COLO829 (cell line): ENCODE data around the gene PSRC1.

Source experiments
- DNase-seq: peaks from one replicate; pipeline ENCODE4 v3.0.0; 2012; ENCODE audit warnings: low spot score

PSRC1 gene

DNA sequence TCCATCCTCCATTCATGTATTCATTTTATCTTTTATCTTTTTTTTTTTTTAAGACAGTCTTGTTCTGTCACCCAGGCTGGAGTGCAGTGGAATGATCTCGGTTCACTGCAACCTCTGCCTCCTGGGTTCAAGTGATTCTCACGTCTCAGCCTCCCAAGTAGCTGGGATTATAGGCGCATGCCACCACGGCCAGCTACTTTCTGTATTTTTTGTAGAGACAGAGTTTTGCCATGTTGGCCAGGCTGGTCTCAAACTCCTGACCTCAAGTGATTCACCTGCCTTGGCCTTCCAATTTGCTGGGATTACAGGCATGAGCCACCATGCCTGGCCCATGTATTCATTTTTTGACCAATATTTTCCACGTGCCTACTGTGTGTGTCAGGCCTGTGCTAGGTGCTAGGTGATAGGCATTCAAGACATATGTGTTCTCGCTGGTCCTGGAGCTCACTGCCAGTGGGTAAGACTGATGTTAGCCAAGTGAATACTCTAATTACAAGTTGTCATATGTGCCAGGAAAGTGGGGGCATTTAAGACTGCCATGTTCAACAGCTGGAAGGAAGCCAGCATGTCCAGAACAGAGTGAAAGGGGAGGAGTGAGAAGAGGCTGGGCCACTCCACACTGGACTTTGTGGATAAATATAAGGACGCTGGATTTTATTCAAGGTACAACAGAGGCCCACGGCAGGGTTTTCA lies 38.9 kb downstream of the PSRC1 start:
- DNase-seq = no peak

DNA sequence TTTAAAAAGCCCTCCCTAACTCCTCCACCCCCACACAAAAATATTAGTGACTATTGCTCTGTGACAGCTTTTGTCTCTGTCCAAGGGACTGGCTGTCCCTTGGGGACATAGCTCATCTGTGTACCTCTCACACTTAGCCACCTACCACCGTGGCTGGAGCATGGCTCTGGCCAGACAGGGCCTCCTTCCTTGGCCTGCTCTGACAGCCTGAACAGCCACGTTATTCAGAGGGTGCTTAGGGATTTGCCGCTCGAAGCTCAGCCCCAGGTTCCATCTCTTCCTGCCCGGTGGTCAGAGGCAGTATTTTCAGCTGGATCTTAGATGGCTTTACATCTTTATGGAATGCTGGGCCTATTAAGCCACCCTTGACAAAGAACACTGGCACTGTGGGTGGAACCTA lies 39.7 kb downstream of the PSRC1 start:
- no peak for DNase-seq

DNA sequence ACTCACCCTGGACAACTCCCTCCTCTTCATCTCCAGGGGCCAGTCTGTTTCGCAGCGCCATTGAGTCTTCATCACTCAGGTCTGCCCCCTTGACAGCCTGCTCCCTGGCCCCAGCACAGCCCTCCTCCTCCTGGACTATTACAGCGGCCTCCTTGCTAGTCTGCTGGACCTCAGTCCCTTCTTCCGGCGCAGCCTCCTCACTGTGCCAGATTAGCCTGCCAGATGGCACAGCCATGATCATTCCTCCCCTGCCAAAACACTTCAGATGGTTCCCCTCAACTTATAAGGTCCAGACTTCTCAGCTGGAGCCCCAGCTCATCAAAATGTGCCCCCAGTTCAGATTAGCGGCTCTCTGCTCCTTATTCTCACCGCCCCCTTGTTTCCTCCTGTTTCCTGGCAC lies 40.6 kb downstream of the PSRC1 start:
- no peak for DNase-seq

DNA sequence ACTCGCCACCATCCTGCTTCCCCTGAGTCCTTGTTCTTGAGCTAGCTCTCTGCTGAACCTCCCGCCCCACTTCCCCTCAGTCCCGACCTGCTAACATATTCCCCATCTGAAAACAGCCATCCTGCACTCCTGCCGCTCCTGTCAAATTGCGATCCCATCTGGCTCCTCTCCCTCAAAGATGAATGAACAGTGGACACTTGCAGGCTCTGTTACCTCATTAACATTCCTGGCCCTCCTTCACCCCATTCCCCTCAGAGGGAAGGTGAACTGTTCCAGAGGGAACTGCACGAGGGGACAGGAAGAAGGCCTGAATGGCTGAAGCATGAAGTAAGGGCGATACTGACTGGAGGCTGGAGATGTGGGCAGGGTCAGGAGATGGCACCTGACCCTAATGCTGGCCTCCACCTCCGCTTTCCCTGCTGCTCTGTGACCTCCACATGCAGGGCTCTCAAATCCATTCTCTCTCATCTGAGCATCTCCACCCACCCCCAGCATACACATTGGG lies 41.1 kb downstream of the PSRC1 start:
- DNase-seq = no peak

DNA sequence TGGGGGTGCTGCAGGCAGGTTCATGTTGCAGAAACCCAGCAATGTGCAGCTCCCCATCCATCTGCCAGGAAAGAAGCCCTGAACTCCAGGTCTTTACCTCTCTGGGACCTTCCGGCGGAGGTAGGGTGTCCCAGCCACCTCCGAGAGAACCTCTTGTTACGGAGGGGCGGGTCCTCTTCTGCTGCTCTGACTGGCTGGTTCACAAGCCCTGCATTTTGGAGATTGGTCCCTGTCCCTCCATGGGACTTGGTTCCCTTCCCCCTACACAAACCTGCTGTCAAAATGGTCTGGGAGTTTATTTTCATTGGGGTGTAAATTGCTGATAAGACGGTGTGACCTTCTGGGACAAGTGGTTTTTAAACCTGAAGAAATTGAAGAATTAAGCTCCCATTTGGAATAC lies 41.6 kb downstream of the PSRC1 start:
- DNase-seq = no peak

DNA sequence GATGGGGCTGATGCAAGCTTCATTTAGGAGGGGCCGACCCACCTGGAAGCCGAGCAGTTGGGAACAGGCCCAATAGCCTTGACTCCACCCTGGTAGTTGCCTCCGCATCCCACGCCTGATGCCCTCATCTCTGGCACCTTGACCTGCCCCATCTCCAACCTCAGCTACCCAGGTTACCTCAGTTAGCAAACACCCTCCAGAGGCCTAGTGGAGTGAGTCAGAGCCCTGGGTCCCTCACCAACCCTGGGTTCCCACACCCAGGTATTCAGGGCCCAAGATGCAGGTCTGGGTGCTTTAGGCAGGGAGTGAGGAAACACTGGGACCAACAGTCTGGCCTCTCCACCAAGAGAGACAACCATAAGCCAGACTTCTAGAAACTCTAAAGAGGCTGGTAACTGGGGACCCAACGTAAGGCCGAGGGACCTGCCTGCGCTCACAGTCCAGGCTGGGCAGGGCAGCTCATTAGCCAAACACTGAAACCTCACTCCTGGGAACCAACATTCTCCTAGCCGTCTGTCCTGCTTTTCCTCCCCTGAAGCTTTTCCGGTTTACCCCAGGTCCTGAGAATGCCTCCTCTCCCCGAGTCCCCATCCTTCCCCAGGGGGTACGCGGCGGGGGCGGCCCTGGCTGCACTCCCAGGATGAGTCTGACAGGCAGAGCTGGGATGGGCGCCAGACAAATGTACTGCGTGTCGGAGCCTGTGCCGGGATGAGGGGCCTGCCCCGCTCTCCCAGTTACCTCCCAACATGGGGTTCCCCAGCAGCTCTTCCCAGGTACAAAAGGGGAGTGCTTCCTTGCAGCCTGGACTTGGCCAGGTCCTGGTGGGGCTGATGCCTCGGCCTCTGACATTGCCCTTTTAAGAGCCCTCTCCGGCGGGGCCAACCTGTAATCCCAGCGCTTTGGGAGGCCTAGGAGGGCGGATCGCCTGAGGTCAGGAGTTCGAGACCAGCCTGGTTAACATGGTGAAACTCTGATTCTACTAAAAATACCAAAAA lies 42.5 kb downstream of the PSRC1 start:
- no peak for DNase-seq

DNA sequence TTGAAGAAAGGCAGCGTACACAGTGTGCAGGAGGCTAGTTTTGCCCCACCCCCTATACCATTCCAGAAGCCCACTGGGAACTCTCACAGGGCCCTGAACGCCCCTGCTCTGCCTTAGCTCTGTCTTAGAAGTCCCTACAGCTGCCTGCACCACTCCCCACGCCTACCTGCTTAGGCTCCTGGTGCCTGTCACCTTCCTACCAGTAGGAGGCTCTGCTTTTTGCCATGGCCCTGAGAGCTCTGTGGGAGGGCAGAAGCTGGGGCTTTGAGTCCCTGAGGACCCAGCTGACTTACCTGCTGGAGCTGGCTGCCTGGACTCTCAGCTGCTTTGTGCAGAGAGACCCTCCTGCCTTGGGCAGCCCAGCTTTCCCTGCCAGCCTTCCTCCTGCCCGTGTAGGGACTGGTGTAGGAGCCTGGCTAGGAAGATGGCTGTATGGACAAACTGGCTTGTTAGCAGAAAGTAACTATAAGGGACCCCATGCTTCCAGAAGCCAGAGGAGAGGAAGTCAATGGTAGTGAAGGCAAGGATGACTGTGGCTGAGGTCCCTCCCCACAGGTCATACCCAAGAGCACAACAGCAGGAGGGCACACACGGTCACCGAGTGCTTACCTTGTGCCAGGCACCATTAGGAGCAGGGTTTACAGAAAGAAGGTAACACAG lies 43.4 kb downstream of the PSRC1 start:
- no peak for DNase-seq

DNA sequence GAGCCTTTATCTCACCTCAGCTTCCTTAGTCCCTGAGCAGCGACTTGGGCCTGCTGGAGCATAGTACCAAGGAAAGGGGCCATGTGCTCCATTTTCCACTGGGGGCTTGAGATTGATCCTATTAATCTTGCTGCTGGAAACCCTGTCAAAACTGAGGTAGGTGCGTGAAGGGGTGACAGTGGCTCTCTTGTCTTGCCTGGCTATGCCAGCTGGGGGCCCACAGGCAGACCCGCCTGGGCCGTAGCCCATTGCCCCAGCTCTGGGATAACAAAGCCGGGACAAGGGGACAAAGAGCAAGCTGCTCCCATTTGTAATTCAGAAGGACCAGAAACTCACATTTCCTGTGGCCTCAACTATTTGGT lies 43.9 kb downstream of the PSRC1 start:
- no peak for DNase-seq

DNA sequence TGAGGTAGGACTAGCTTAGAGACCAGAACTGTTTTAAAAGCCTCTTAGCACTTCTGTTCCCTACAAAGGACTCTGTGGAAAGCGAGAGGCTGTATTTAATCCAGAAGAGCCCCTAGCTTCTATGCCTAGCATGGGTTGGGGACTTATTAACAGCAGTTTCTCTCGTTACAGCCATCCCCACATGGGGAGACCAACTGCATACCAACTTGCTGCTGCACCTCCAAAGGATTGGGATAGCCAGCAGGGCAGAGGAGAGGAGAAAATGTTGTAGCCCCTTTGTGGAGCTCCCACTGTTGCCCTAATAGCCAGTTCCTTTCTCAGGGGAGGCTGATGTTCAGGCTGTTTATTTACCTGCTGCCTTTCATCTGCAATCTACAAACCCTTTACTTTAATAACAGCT lies 44.6 kb downstream of the PSRC1 start:
- no peak for DNase-seq

DNA sequence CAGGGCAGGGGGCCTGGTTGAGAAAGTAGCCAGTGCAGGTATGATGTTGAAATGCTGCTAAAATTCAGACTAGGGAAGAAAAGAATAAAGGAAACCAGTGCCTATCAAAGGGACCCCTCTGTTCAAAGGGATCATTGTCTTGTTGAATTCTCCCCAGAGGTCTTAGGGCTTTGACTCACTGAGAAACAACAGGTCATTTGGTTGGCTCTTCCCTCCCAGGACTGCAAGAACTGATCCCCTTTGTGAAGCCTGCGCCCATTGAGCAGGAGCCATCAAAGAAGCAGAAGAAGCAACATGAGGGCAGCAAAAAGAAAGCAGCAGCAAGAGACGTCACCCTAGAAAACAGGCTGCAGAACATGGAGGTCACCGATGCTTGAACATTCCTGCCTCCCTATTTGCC lies 45.4 kb downstream of the PSRC1 start:
- DNase-seq = peak; percentile 65

DNA sequence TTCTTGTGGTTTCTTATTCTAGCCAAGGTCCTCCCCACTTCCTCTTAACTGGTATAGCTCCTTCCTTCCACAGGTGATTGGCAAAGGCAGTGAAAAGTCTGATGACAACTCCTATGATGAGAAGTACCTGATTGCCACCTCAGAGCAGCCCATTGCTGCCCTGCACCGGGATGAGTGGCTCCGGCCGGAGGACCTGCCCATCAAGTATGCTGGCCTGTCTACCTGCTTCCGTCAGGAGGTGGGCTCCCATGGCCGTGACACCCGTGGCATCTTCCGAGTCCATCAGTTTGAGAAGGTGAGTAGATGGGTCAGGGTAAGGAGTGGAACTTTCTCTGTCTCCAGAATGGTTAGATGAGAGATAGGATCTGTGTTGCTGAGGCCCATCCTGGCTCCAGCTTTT lies 47.8 kb downstream of the PSRC1 start:
- no peak for DNase-seq

DNA sequence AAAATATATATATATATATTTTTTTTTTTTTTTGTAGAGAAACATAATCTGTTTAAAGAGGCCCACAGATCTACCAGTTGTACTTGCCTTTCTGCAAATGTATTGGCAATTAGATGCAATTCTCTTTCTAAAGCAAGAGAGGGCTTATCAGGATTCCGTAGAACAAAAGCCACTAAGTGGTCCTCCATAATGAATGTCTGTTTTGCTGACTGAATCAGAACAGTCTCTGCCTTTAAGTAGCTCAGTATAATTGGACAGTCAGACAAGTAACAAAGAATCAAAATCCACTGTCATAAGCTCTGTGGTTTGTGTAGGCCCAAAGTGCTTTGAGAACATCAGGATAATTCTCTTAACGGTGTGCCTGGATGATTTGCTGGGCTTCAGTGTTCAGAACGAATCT lies 51.9 kb downstream of the PSRC1 start:
- no peak for DNase-seq
